ENCODE results near the gene GOPC. TPM values are rescaled to one million over a fixed set of nuclear protein-coding genes. Genes with fewer than 3 reads are reported as not detected.
A peak's percentile ranks its signal among the peaks of the same experiment; 100 is the strongest.

The GOPC gene
- total RNA-seq, 1 experiment from 2014 or later = 20.8 TPM

- Histone ChIP-seq H3K36me3 (ENCODE audit: insufficient read depth, low read length, poor library complexity, severe bottlenecking) (no peaks in the 10 kb centered on the region), H3K27ac (ENCODE audit: low read depth, low read length, poor library complexity, severe bottlenecking) (no peak overlapping the region), H3K27me3 (replicated peaks; ENCODE audit: insufficient read depth, low read depth, low read length, poor library complexity) (no peaks in the 10 kb centered on the region), H3K4me3 (ENCODE audit: low read depth, low read length, poor library complexity, severe bottlenecking) (no peak overlapping the region), H3K9me3 (ENCODE audit: low read depth, low read length, poor library complexity, severe bottlenecking) (no peaks in the 10 kb centered on the region), H3K4me1 (ENCODE audit: insufficient read depth, low read length, poor library complexity, severe bottlenecking) (peaks cover 3% of the 10 kb centered on the region)
- intact Hi-C loops (cut with micrococcal nuclease; ENCODE audit: unreplicated experiment) = no loop called here
- no TSS peak for BruUV-seq (replicated peaks)
- no peak for TF ChIP-seq EZH2 (IDR thresholded peaks at IDR 0.05; ENCODE audit: borderline replicate concordance, low read depth, low read length, poor library complexity, severe bottlenecking)
- TF ChIP-seq, protein P1, sequence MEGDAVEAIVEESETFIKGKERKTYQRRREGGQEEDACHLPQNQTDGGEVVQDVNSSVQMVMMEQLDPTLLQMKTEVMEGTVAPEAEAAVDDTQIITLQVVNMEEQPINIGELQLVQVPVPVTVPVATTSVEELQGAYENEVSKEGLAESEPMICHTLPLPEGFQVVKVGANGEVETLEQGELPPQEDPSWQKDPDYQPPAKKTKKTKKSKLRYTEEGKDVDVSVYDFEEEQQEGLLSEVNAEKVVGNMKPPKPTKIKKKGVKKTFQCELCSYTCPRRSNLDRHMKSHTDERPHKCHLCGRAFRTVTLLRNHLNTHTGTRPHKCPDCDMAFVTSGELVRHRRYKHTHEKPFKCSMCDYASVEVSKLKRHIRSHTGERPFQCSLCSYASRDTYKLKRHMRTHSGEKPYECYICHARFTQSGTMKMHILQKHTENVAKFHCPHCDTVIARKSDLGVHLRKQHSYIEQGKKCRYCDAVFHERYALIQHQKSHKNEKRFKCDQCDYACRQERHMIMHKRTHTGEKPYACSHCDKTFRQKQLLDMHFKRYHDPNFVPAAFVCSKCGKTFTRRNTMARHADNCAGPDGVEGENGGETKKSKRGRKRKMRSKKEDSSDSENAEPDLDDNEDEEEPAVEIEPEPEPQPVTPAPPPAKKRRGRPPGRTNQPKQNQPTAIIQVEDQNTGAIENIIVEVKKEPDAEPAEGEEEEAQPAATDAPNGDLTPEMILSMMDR (conservative IDR thresholded peaks at IDR 0.05; ENCODE audit: low read depth, low read length) = no peak
- ChIA-PET CTCF (interaction anchor here (0.5 kb wide), 1 partner anchor 1591 kb away, joined by 4 read pairs; no protein-coding TSS in a partner anchor), POLR2A (ENCODE audit: low non-redundant PET) (no interaction called here)
- DNase-seq (ENCODE audit: low spot score) = peak; percentile 78
Measured at GRCh38 chr6:117531346-117531745, 71.0 kb downstream of the GOPC start.

DNA sequence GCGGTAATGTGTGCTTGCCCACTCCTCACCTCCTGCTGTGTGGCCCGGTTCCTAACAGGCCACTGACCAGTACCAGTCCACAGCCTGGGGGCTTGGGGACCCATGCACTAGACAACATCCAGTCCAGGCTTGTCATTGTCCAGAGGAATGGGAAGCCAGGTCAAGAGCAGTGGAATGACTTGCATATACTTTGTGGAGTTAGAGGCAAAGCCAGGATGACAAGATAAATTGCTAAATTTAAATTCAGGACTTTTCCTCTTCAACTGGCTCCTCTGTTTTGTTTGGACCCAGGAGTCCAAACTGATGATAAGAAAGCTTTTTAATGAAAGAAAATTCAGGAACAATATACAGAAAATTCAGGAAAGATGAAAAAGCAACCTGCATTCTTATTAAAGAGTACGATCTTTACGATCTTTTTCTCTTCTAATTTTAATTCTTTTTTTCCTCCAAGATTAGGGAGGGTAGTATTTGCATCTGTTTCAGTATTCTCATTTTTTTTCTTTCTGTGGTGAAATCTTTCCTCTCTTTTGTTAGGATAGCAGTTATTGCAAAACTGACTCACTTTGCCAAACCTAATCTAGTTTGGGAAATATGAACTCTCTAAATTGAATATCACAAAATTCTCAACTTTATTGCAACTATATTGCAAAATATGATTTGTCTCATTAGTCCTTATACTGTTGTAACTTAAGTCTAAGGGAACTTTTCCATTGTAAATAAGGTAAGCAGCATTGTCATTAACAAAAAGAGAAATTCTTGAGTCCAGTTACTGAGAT lies 71.7 kb downstream of the GOPC start:
- CTCF ChIA-PET = no interaction called here
- peaks cover 3% of the 10 kb centered on the region for H3K4me1 ChIP-seq (ENCODE audit: insufficient read depth, low read length, poor library complexity, severe bottlenecking)
- H3K9me3 ChIP-seq (ENCODE audit: low read depth, low read length, poor library complexity, severe bottlenecking) = no peaks in the 10 kb centered on the region
- no peak overlapping the region for H3K4me3 ChIP-seq (ENCODE audit: low read depth, low read length, poor library complexity, severe bottlenecking)
- no TSS peak for BruUV-seq (replicated peaks)
- POLR2A ChIA-PET (ENCODE audit: low non-redundant PET) = no interaction called here
- no peak overlapping the region for H3K27ac ChIP-seq (ENCODE audit: low read depth, low read length, poor library complexity, severe bottlenecking)
- intact Hi-C loops (cut with micrococcal nuclease; ENCODE audit: unreplicated experiment) = no loop called here
- DNase-seq (ENCODE audit: low spot score) = no peak
- no peaks in the 10 kb centered on the region for H3K36me3 ChIP-seq (ENCODE audit: insufficient read depth, low read length, poor library complexity, severe bottlenecking)
- no peaks in the 10 kb centered on the region for H3K27me3 ChIP-seq (replicated peaks; ENCODE audit: insufficient read depth, low read depth, low read length, poor library complexity)
- TF ChIP-seq, protein P1 (conservative IDR thresholded peaks at IDR 0.05; ENCODE audit: low read depth, low read length) = no peak
- no peak for TF ChIP-seq EZH2 (IDR thresholded peaks at IDR 0.05; ENCODE audit: borderline replicate concordance, low read depth, low read length, poor library complexity, severe bottlenecking)

GRCh38 chr6:117525607-117526006 lies 76.7 kb downstream of the GOPC start:
- Histone ChIP-seq H3K9me3 (ENCODE audit: low read depth, low read length, poor library complexity, severe bottlenecking) (no peaks in the 10 kb centered on the region), H3K4me1 (ENCODE audit: insufficient read depth, low read length, poor library complexity, severe bottlenecking) (no peaks in the 10 kb centered on the region), H3K27ac (ENCODE audit: low read depth, low read length, poor library complexity, severe bottlenecking) (no peak overlapping the region), H3K4me3 (ENCODE audit: low read depth, low read length, poor library complexity, severe bottlenecking) (no peak overlapping the region), H3K27me3 (replicated peaks; ENCODE audit: insufficient read depth, low read depth, low read length, poor library complexity) (no peaks in the 10 kb centered on the region), H3K36me3 (ENCODE audit: insufficient read depth, low read length, poor library complexity, severe bottlenecking) (no peaks in the 10 kb centered on the region)
- ChIA-PET CTCF (no interaction called here), POLR2A (ENCODE audit: low non-redundant PET) (no interaction called here)
- DNase-seq (ENCODE audit: low spot score) = no peak
- intact Hi-C loops (cut with micrococcal nuclease; ENCODE audit: unreplicated experiment) = no loop called here
- BruUV-seq (replicated peaks) = no TSS peak
- TF ChIP-seq, protein P1 (conservative IDR thresholded peaks at IDR 0.05; ENCODE audit: low read depth, low read length) = no peak
- no peak for TF ChIP-seq EZH2 (IDR thresholded peaks at IDR 0.05; ENCODE audit: borderline replicate concordance, low read depth, low read length, poor library complexity, severe bottlenecking)

Measured in A673 (cell line).